A673 (cell line): ENCODE results near the gene KDM3A.

Experiments used
- EZH2 ChIP-seq: fragments of 200-600 bp; sonication (generic); IDR thresholded peaks from 2 replicates; pipeline ENCODE4 v1.6.1; 2017; ENCODE audit warnings: borderline replicate concordance, low read depth, mild to moderate bottlenecking, mixed read lengths, antibody characterized with exemption, low read length; ENCODE audit not compliant: poor library complexity, severe bottlenecking
- TF ChIP-seq, protein P1 (sequence below): fragments of 300-800, 200-600 bp; sonication (generic); conservative IDR thresholded peaks from 2 replicates; pipeline ENCODE4 v1.5.1; 2017; ENCODE audit warnings: low read depth, mild to moderate bottlenecking, antibody characterized with exemption, low read length, moderate library complexity, mixed read lengths

DNA sequence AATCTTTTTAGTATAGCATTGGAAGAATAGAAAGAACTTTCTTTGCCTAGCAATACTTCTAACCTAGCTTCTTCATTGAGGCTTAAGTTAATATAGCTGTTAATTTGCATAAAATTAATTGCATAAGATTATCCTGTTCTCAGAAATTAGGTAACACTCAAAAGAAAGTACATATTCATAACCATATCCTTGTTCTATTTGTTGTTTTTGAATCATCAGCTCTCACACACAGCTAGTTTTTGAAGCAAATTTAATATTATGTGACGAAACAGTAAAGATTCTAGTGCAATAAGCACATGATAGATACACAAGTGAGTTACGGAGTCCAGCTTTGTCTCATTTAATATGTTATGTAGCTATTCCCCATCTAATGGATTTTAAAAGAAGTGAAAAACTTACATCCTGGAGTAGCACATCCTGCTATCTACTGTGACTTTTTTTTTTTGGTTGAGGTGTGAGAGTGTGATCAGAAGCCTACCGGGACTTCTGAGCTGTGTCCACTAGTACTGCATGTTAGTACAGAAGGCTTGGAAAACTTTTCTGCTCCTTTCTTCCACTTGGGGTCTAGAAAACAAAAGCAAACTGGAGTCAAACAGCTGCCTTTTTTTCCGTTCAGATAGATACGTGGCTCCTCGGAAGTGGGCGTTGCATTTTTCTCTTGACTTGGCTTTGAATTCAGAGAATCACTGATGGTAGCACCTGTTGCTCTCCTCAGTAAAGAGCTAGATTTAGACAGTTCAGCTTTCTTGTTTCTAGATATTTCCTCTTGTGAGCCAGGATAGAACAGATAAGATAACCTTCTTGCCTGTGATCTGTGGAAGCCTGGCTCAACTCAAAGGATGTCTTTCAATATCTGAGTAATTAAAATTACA, 27.2 kb downstream of the KDM3A start:
- TF ChIP-seq, protein P1, sequence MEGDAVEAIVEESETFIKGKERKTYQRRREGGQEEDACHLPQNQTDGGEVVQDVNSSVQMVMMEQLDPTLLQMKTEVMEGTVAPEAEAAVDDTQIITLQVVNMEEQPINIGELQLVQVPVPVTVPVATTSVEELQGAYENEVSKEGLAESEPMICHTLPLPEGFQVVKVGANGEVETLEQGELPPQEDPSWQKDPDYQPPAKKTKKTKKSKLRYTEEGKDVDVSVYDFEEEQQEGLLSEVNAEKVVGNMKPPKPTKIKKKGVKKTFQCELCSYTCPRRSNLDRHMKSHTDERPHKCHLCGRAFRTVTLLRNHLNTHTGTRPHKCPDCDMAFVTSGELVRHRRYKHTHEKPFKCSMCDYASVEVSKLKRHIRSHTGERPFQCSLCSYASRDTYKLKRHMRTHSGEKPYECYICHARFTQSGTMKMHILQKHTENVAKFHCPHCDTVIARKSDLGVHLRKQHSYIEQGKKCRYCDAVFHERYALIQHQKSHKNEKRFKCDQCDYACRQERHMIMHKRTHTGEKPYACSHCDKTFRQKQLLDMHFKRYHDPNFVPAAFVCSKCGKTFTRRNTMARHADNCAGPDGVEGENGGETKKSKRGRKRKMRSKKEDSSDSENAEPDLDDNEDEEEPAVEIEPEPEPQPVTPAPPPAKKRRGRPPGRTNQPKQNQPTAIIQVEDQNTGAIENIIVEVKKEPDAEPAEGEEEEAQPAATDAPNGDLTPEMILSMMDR, result no peak
- TF ChIP-seq EZH2, result no peak
